D721Med (cell line): ENCODE measurements around the gene MMEL1.

Experiments
- DNase-seq: peaks from one replicate; pipeline ENCODE4 v3.0.0; 2011; ENCODE audit warnings: low spot score; ENCODE audit not compliant: insufficient read length
- FAIRE-seq: peaks from 2 replicates; lab custom pipeline; 2011; peaks lifted over from hg19 to GRCh38; lab: Jason Lieb, UNC
- TF ChIP-seq, protein P1 (sequence below): IDR thresholded peaks from 2 replicates; pipeline ENCODE4 v1.5.1; 2012; ENCODE audit warnings: mild to moderate bottlenecking, control low read depth; ENCODE audit not compliant: insufficient read depth; ENCODE audit errors: missing control alignments

MMEL1 gene

DNA sequence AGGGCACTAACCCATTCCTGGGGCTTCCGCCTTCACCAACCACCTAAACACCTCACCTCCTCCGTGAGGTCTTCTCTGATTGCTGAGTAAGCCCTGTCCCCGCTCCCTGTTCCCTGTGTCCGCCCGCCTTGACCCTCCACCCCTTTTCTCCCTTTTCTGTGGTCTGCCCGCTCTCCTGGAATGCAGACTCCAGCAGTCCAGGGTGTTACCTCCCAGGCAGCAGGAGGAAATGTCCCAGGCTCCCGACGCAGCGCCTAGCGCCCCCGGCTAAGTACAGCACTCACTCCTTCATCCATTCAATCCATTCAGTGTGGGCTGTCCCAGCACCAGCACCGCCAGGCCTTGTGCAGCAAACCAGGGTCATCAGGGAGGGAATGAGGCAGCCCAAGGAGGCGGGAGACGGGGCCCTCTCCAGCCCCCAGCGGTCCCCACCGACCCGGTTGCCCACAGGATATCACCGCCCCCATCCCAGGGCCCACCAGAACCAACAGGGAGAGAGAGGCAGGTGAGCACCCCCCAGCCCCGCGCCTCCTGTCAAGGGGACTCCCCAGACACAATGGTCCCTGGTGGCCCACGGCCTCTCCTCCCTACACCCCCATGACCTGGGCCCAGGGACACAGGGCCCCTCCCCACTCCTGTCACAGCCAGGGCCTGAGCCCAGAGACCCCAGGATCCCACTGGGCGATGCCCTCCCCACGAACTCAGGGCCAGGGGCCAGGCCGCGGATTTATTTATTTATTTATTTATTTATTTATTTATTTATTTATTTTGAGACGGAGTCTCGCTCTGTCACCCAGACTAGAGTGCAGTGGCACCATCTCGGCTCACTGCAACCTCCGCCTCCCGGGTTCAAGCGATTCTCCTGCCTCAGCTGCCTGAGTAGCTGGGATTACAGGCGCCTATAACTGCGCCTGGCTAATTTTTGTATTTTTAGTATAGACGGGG is 66.4 kb downstream of the MMEL1 start:
- FAIRE-seq, result no peak
- TF ChIP-seq, protein P1, sequence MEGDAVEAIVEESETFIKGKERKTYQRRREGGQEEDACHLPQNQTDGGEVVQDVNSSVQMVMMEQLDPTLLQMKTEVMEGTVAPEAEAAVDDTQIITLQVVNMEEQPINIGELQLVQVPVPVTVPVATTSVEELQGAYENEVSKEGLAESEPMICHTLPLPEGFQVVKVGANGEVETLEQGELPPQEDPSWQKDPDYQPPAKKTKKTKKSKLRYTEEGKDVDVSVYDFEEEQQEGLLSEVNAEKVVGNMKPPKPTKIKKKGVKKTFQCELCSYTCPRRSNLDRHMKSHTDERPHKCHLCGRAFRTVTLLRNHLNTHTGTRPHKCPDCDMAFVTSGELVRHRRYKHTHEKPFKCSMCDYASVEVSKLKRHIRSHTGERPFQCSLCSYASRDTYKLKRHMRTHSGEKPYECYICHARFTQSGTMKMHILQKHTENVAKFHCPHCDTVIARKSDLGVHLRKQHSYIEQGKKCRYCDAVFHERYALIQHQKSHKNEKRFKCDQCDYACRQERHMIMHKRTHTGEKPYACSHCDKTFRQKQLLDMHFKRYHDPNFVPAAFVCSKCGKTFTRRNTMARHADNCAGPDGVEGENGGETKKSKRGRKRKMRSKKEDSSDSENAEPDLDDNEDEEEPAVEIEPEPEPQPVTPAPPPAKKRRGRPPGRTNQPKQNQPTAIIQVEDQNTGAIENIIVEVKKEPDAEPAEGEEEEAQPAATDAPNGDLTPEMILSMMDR, result no peak

DNA sequence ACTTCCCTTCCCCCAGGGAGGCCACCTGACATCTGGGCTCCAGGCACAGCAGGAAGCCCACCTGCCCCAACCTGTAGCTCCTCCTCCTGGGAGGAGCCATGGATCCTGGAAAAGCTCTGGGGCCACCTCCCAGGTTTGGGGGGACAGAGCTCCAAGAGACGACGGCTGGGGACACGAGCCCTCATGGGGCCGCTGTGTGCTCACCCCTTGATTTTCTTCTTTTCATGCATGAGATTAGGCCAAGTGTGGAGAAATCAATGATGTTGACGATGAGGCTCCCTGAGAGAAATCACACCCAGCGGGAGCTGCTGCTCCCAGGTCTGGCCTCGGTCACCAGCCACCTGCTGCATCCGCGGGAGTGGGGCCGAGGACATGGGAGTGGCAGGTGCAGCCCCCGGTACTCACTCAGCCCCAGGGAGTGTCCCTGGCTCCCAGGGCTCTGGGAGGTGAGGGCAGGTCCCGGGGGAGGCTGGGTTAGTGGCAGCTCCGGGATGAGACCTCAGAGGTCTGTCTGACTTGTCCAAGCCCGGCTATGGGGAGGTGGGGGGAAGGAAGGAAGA is 67.9 kb downstream of the MMEL1 start:
- TF ChIP-seq, protein P1, result no peak
- DNase-seq (no peak), FAIRE-seq (no peak)

More for the DNA sequence above, 66.4 kb downstream of the MMEL1 start:
- no peak for DNase-seq

- DNase-seq, result no peak
- FAIRE-seq, result no peak
- TF ChIP-seq, protein P1, result no peak
Observed at GRCh38 chr1:2564006-2564814, 68.6 kb downstream of the MMEL1 start.

DNA sequence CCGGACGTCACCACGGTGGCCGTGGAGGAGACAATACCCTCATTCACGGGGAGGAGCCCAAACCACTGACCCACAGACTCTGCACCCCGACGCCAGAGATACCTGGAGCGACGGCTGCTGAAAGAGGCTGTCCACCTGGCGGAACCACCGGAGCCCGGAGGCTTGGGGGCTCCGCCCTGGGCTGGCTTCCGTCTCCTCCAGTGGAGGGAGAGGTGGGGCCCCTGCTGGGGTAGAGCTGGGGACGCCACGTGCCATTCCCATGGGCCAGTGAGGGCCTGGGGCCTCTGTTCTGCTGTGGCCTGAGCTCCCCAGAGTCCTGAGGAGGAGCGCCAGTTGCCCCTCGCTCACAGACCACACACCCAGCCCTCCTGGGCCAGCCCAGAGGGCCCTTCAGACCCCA is 69.6 kb downstream of the MMEL1 start:
- TF ChIP-seq, protein P1, result no peak
- no peak for DNase-seq
- no peak for FAIRE-seq

GRCh38 chr1:2561898-2562895 is 70.6 kb downstream of the MMEL1 start:
- no peak for FAIRE-seq
- no peak for DNase-seq
- TF ChIP-seq, protein P1, result no peak

DNA sequence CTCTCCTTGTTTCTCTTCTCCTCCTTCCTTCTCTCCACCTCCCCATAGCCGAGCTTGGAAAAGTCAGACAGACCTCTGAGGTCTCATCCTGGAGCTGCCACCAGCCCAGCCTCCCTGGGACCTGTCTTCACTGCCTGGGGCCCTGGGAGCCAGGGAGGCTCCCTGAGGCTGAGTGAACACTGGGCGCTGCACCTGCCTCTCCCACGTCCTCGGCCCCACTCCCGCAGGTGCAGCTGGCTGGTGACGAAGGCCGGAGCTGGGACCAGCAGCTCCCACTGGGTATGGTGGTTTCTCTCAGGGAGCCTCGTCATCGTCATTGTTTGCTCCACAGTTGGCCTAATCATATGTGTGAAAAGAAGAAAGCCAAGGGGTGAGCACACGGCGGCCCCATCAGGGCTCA is 71.4 kb downstream of the MMEL1 start:
- FAIRE-seq, result no peak
- DNase-seq, result no peak
- TF ChIP-seq, protein P1, result no peak
